Neuronal stem cell (in vitro differentiated cells): Measurements from ENCODE around the gene SLC22A23.

ENCODE experiments used
- DNase-seq: peaks from one replicate; pipeline ENCODE4 v3.0.0-alpha.2; 2013; ENCODE audit warnings: low spot score
- H2AFZ ChIP-seq: one replicate; pipeline ENCODE4 v1.6.1; 2013; ENCODE audit warnings: mild to moderate bottlenecking, low read length, inconsistent platforms
- H2AK5ac ChIP-seq: 2 replicates; pipeline ENCODE4 v1.6.1; 2013; ENCODE audit warnings: low read depth, mild to moderate bottlenecking, inconsistent platforms, low read length, moderate library complexity, mixed read lengths
- H2BK120ac ChIP-seq: 2 replicates; pipeline ENCODE4 v1.6.1; 2013; ENCODE audit warnings: low read depth, mild to moderate bottlenecking, inconsistent platforms, low read length, moderate library complexity, mixed read lengths
- H2BK12ac ChIP-seq: one replicate; pipeline ENCODE4 v1.6.1; 2013; ENCODE audit warnings: low read length, inconsistent platforms
- H2BK15ac ChIP-seq: 2 replicates; pipeline ENCODE4 v1.6.1; 2013; ENCODE audit warnings: mild to moderate bottlenecking, low read length, inconsistent platforms, mixed read lengths
- H2BK5ac ChIP-seq: one replicate; pipeline ENCODE4 v1.6.1; 2013; ENCODE audit warnings: inconsistent platforms, mild to moderate bottlenecking, low read length, moderate library complexity
- H3K14ac ChIP-seq: one replicate; pipeline ENCODE4 v1.6.1; 2013; ENCODE audit warnings: low read length, inconsistent platforms
- H3K18ac ChIP-seq: 2 replicates; pipeline ENCODE4 v1.6.1; 2013; ENCODE audit warnings: low read length, inconsistent platforms
- H3K23ac ChIP-seq: 2 replicates; pipeline ENCODE4 v1.6.1; 2013; ENCODE audit warnings: low read depth, mild to moderate bottlenecking, mixed read lengths, low read length, inconsistent platforms; ENCODE audit not compliant: poor library complexity
- H3K27ac ChIP-seq: replicated peaks from 3 replicates; pipeline ENCODE4 v1.5.1; 2013; ENCODE audit warnings: low read length, inconsistent platforms
- H3K27me3 ChIP-seq, 3 experiments: 2 replicates each; pipeline ENCODE4 v1.6.1; 2013; ENCODE audit warnings: low read length in 3 of 3, mild to moderate bottlenecking in 2 of 3, inconsistent platforms in 1 of 3, low read depth in 1 of 3, mixed read lengths in 1 of 3, moderate library complexity in 1 of 3; ENCODE audit not compliant: control insufficient read depth in 3 of 3, insufficient read depth in 3 of 3
- H3K36me3 ChIP-seq, 2 donors: replicated peaks in 1 of 2; 2 replicates each; pipeline ENCODE4 v1.6.1; 2013; ENCODE audit warnings: low read length in 2 of 2; ENCODE audit not compliant: control insufficient read depth in 2 of 2, insufficient read depth in 2 of 2
- H3K4ac ChIP-seq: 2 replicates; pipeline ENCODE4 v1.6.1; 2013; ENCODE audit warnings: inconsistent platforms, mild to moderate bottlenecking, low read length, moderate library complexity
- H3K4me1 ChIP-seq, 2 donors: 1 replicate in 1 of 2; 2 replicates in 1 of 2; pipeline ENCODE4 v1.6.1; 2013; ENCODE audit warnings: low read length in 2 of 2, low read depth in 1 of 2; ENCODE audit not compliant: control insufficient read depth in 2 of 2, insufficient read depth in 1 of 2
- H3K4me2 ChIP-seq: one replicate; pipeline ENCODE4 v1.6.1; 2013; ENCODE audit warnings: mild to moderate bottlenecking, low read length, inconsistent platforms; ENCODE audit not compliant: insufficient read depth, poor library complexity, severe bottlenecking
- H3K4me3 ChIP-seq, 2 donors: 2 replicates each; pipeline ENCODE4 v1.5.1; 2013; ENCODE audit warnings: low read length in 2 of 2, mild to moderate bottlenecking in 2 of 2, inconsistent platforms in 1 of 2, moderate library complexity in 1 of 2
- H3K79me1 ChIP-seq: one replicate; pipeline ENCODE4 v1.6.1; 2013; ENCODE audit warnings: low read depth, mild to moderate bottlenecking, inconsistent platforms, low read length, moderate library complexity
- H3K9ac ChIP-seq: one replicate; pipeline ENCODE4 v1.6.1; 2013; ENCODE audit warnings: mild to moderate bottlenecking, low read depth, low read length, inconsistent platforms; ENCODE audit not compliant: poor library complexity
- H3K9me3 ChIP-seq, 2 donors: replicated peaks in 1 of 2; 2 replicates each; pipeline versions ENCODE3 to v1.6.1; 2013; ENCODE audit warnings: low read length in 2 of 2, mild to moderate bottlenecking in 2 of 2, inconsistent platforms in 1 of 2, low read depth in 1 of 2, mixed read lengths in 1 of 2, moderate library complexity in 1 of 2; ENCODE audit not compliant: control insufficient read depth in 2 of 2, insufficient read depth in 1 of 2
- H4K8ac ChIP-seq: one replicate; pipeline ENCODE4 v1.6.1; 2013; ENCODE audit warnings: low read depth, mild to moderate bottlenecking, inconsistent platforms, low read length, moderate library complexity
- H4K91ac ChIP-seq: one replicate; pipeline ENCODE4 v1.6.1; 2013; ENCODE audit warnings: low read length, low read depth, mild to moderate bottlenecking, inconsistent platforms; ENCODE audit not compliant: poor library complexity
- WGBS, 2 donors: extraction: QIAGEN DNeasy Blood & Tissue Kit; methylation state at CpG; one replicate each; pipeline ENCODE4 v1.1.7; 2013; ENCODE audit warnings: missing lambda C conversion rate in 2 of 2, mixed read lengths in 1 of 2; ENCODE audit not compliant: insufficient read length in 2 of 2, insufficient replicate concordance in 1 of 2; ENCODE audit errors: extremely low coverage in 2 of 2; 5-methylcytosine and 5-hydroxymethylcytosine counted together

SLC22A23 gene

GRCh38 chr6:3398755-3399696 is 57.8 kb downstream of the SLC22A23 start:
- H2AFZ ChIP-seq, result no peak overlapping the region
- H3K9ac ChIP-seq, result no peak overlapping the region
- H2BK120ac ChIP-seq, result no peak overlapping the region
- H3K4me1 ChIP-seq, result peaks cover 7 to 24% of the 10 kb centered on the region in 2 donors
- H3K18ac ChIP-seq, result no peak overlapping the region
- no peaks in the 10 kb centered on the region for H3K27me3 ChIP-seq
- no peak overlapping the region for H3K4me2 ChIP-seq
- H3K9me3 ChIP-seq, result no peaks in the 10 kb centered on the region
- no peak overlapping the region for H4K91ac ChIP-seq
- H2AK5ac ChIP-seq, result no peak overlapping the region
- H2BK5ac ChIP-seq, result no peak overlapping the region
- no peak overlapping the region for H4K8ac ChIP-seq
- WGBS, 2 donors, result no CpG with 5 or more reads among the region's 18 CpGs
- no peaks in the 10 kb centered on the region for H3K36me3 ChIP-seq
- H3K79me1 ChIP-seq, result no peaks in the 10 kb centered on the region
- H3K4ac ChIP-seq, result no peak overlapping the region
- no peak overlapping the region for H3K27ac ChIP-seq
- no peak for DNase-seq
- H3K23ac ChIP-seq, result no peak overlapping the region
- no peak overlapping the region for H2BK15ac ChIP-seq
- no peak overlapping the region for H2BK12ac ChIP-seq
- no peak overlapping the region for H3K4me3 ChIP-seq
- H3K14ac ChIP-seq, result no peak overlapping the region

- H2BK15ac ChIP-seq, result no peak overlapping the region
- H3K9ac ChIP-seq, result no peak overlapping the region
- H2BK120ac ChIP-seq, result no peak overlapping the region
- no peak overlapping the region for H3K4me2 ChIP-seq
- no peak overlapping the region for H4K8ac ChIP-seq
- H3K4me1 ChIP-seq, result peaks cover 5 to 28% of the 10 kb centered on the region in 2 donors
- H2AK5ac ChIP-seq, result no peak overlapping the region
- no peaks in the 10 kb centered on the region for H3K79me1 ChIP-seq
- no peak overlapping the region for H3K18ac ChIP-seq
- H3K27me3 ChIP-seq, result no peaks in the 10 kb centered on the region
- no peak for DNase-seq
- no peak overlapping the region for H3K14ac ChIP-seq
- no peaks in the 10 kb centered on the region for H3K9me3 ChIP-seq
- no peak overlapping the region for H3K27ac ChIP-seq
- peak overlapping the region; percentile 32 for H2AFZ ChIP-seq
- WGBS, 2 donors, result no CpG with 5 or more reads among the region's 3 CpGs
- no peak overlapping the region for H4K91ac ChIP-seq
- H2BK5ac ChIP-seq, result no peak overlapping the region
- H2BK12ac ChIP-seq, result no peak overlapping the region
- H3K36me3 ChIP-seq, result no peaks in the 10 kb centered on the region
- H3K23ac ChIP-seq, result no peak overlapping the region
- no peak overlapping the region for H3K4me3 ChIP-seq
- no peak overlapping the region for H3K4ac ChIP-seq
Measured at GRCh38 chr6:3398165-3398562, 58.7 kb downstream of the SLC22A23 start.

GRCh38 chr6:3397229-3398164 is 59.4 kb downstream of the SLC22A23 start:
- Histone ChIP-seq H2BK12ac (no peak overlapping the region), H3K4me3 (no peak overlapping the region), H2AFZ (peak overlapping the region; percentile 32), H3K18ac (no peak overlapping the region), H3K14ac (no peak overlapping the region), H3K4ac (no peak overlapping the region), H2BK15ac (no peak overlapping the region), H3K9ac (no peak overlapping the region), H4K91ac (no peak overlapping the region), H2BK120ac (no peak overlapping the region), H3K27ac (no peak overlapping the region), H2AK5ac (no peak overlapping the region), H3K36me3 (no peaks in the 10 kb centered on the region), H3K9me3 (no peaks in the 10 kb centered on the region), H3K79me1 (no peaks in the 10 kb centered on the region), H2BK5ac (no peak overlapping the region), H3K23ac (no peak overlapping the region), H4K8ac (no peak overlapping the region), H3K27me3 (no peaks in the 10 kb centered on the region), H3K4me1 (peaks cover 5 to 28% of the 10 kb centered on the region in 2 donors), H3K4me2 (no peak overlapping the region)
- DNase-seq, result no peak
- WGBS, 2 donors, result no CpG with 5 or more reads among the region's 7 CpGs
